Erythroblast (primary cell): ENCODE data around the gene PLEKHO2.

Source experiments
- GATA1 ChIP-seq: IDR thresholded peaks from 2 replicates; pipeline ENCODE4 v1.6.1; 2011; ENCODE audit warnings: low read depth, mild to moderate bottlenecking, control low read depth, low read length, moderate library complexity
- POLR2A ChIP-seq: IDR thresholded peaks from 2 replicates; pipeline ENCODE4 v1.6.1; 2011; ENCODE audit warnings: mild to moderate bottlenecking, low read length

DNA sequence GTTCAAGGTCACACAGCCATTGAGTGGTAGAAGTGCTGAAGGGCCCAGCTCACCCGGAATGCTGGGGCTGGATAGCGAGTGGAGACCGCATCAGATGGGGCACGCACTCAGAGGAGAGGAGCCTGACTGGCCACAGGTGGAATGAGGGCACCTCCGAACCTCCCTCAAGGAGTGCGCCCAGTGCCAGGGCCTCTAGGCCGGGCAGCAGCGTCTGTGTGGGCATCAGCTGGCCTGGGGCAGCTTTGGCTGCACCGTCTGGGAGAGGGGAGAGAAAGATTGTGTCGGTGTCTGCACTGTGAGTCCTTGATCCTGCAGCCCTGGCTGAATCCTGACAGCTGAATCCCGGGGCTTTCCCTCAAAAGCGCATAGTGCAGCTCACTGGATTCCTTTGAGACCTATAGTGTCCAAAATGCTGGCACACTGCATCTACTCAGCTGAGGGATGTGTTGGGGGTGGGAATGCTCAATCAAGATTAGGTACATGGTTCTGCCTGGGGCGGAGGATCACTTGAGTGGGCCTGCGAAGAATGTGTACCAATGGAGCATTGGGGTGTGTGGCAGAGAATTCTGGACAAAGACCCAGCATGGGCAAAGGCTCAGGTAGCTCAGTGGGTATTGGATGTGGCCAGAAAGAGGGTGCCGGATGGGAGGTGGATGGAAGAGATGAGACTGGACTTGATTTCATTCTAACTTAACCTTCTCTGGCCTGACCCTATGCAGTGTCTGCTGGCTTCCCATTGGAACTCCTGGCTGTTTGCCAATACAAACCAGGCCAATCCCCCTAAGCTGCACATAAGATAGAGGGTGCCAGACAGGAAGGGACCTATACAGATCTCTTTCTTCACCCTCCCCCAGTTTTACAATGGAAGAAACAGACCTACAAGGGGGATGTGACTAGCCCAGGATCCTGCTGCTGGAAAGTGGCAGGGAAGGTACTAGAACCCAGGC lies 70.9 kb downstream of the PLEKHO2 start:
- TF ChIP-seq POLR2A = no peak
- no peak for TF ChIP-seq GATA1
